ENCODE data around the gene DCUN1D3.

Gene DCUN1D3

DNA sequence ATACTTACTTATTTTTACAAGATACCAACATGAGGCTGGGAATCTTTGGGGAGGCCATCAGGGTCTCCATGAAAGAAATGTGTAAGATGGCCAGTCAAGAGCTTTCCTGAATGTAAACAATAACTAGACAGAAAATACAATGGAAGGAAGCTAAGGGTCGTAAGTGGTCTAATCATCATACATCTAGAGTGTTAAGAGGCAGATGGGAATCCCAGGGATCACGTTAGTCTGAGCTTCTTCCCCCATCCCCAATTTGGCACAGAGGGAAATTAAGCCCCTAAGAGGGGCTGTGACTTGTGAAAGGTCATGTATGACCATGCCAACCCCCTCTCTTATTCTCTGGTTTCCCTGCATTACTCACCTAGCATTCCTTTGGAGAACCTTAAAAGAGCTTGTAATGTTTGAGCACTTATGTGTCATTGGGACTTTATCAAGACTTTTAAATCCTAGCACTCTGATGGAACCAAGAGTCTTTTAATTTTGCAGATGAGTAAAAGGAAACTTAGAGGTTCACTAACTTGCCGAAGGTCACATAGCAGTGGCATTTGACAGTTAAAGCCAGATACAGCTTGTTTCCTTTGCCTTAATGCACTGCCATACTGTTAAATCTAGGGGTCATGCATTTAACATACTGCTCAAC lies 46.1 kb downstream of the DCUN1D3 start:
- no peak overlapping the region for H3K27ac ChIP-seq (ENCODE audit: low read depth, low read length)
- no peaks in the 10 kb centered on the region for H3K27me3 ChIP-seq (ENCODE audit: low read length)
- H3K36me3 ChIP-seq (ENCODE audit: low read length) = no peaks in the 10 kb centered on the region
- H3K9me2 ChIP-seq (replicated peaks; ENCODE audit: insufficient read depth, low read length) = no peaks in the 10 kb centered on the region
- no peaks in the 10 kb centered on the region for H3K9me3 ChIP-seq (ENCODE audit: insufficient read depth, low read length)
- no peak overlapping the region for H3K4me2 ChIP-seq (ENCODE audit: low read depth, low read length, poor library complexity, severe bottlenecking)
- no peaks in the 10 kb centered on the region for H3K79me2 ChIP-seq (ENCODE audit: insufficient read depth, low read length)
- no peaks in the 10 kb centered on the region for H3F3A ChIP-seq (ENCODE audit: insufficient read depth)
- H4K20me1 ChIP-seq (ENCODE audit: low read depth, low read length) = no peaks in the 10 kb centered on the region
- no peak overlapping the region for H2AFZ ChIP-seq (ENCODE audit: low read depth, low read length, severe bottlenecking)
- TF ChIP-seq, protein P1, sequence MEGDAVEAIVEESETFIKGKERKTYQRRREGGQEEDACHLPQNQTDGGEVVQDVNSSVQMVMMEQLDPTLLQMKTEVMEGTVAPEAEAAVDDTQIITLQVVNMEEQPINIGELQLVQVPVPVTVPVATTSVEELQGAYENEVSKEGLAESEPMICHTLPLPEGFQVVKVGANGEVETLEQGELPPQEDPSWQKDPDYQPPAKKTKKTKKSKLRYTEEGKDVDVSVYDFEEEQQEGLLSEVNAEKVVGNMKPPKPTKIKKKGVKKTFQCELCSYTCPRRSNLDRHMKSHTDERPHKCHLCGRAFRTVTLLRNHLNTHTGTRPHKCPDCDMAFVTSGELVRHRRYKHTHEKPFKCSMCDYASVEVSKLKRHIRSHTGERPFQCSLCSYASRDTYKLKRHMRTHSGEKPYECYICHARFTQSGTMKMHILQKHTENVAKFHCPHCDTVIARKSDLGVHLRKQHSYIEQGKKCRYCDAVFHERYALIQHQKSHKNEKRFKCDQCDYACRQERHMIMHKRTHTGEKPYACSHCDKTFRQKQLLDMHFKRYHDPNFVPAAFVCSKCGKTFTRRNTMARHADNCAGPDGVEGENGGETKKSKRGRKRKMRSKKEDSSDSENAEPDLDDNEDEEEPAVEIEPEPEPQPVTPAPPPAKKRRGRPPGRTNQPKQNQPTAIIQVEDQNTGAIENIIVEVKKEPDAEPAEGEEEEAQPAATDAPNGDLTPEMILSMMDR (IDR thresholded peaks at IDR 0.05; ENCODE audit: insufficient read depth, low read length, poor library complexity, severe bottlenecking) = no peak
- TF ChIP-seq EZH2phosphoT487 (conservative IDR thresholded peaks at IDR 0.05; ENCODE audit: low read length) = no peak
- H3K4me3 ChIP-seq (ENCODE audit: insufficient read depth, low read length, poor library complexity, severe bottlenecking) = no peak overlapping the region
- no peak overlapping the region for H3K9ac ChIP-seq (ENCODE audit: low read length)

DNA sequence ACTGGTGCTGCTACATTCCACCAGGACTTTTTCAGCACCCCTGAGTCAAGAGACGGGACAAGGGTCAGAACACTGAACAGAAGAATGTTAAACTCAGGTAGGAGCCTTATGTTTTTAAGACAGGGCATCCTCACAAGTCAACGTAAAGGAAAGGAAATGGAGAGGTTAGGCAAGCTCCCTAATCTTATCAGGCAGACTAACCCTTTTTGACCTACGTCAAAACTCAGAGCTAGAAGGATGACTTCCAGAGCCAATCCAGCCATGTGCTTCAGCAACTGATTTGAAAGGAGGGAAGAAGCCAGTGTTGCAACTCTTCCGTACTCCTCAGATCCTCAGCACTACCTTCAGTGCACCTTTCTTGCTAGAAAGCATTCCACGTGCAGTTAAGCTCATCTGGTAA lies 47.0 kb downstream of the DCUN1D3 start:
- Histone ChIP-seq H3K27me3 (ENCODE audit: low read length) (no peaks in the 10 kb centered on the region), H3K9me3 (ENCODE audit: insufficient read depth, low read length) (no peaks in the 10 kb centered on the region), H3K27ac (ENCODE audit: low read depth, low read length) (no peak overlapping the region), H2AFZ (ENCODE audit: low read depth, low read length, severe bottlenecking) (no peak overlapping the region), H3K4me3 (ENCODE audit: insufficient read depth, low read length, poor library complexity, severe bottlenecking) (no peak overlapping the region), H3K36me3 (ENCODE audit: low read length) (no peaks in the 10 kb centered on the region), H4K20me1 (ENCODE audit: low read depth, low read length) (no peaks in the 10 kb centered on the region), H3K4me2 (ENCODE audit: low read depth, low read length, poor library complexity, severe bottlenecking) (no peak overlapping the region), H3K9ac (ENCODE audit: low read length) (no peak overlapping the region), H3K79me2 (ENCODE audit: insufficient read depth, low read length) (no peaks in the 10 kb centered on the region), H3K9me2 (replicated peaks; ENCODE audit: insufficient read depth, low read length) (no peaks in the 10 kb centered on the region), H3F3A (ENCODE audit: insufficient read depth) (no peaks in the 10 kb centered on the region)
- TF ChIP-seq, protein P1 (IDR thresholded peaks at IDR 0.05; ENCODE audit: insufficient read depth, low read length, poor library complexity, severe bottlenecking) = no peak
- no peak for TF ChIP-seq EZH2phosphoT487 (conservative IDR thresholded peaks at IDR 0.05; ENCODE audit: low read length)

DNA sequence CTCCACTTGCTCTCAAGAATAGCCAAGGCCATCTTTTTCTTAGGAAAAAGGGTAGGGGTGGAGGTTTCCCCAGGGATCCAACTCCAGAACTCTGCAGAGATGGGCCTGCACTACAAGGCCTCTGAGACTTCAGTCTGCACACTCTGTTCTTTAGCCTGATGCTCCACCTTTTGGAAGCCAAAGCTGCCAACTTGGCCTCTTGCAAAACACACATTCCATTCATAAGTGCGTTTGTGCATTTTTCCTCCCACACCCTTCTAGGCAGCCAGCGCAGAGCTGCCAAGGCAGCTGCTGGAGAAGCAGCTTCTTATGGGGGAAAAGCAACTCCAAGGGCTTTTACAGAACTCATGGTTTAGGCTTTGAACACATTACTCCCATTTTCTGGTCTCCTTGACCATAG lies 48.6 kb downstream of the DCUN1D3 start:
- Histone ChIP-seq H3K27me3 (ENCODE audit: low read length) (no peaks in the 10 kb centered on the region), H3K36me3 (ENCODE audit: low read length) (no peaks in the 10 kb centered on the region), H3K9me2 (replicated peaks; ENCODE audit: insufficient read depth, low read length) (no peaks in the 10 kb centered on the region), H3K4me2 (ENCODE audit: low read depth, low read length, poor library complexity, severe bottlenecking) (no peak overlapping the region), H2AFZ (ENCODE audit: low read depth, low read length, severe bottlenecking) (no peak overlapping the region), H3K9ac (ENCODE audit: low read length) (no peak overlapping the region), H3K9me3 (ENCODE audit: insufficient read depth, low read length) (no peaks in the 10 kb centered on the region), H3K4me3 (ENCODE audit: insufficient read depth, low read length, poor library complexity, severe bottlenecking) (no peak overlapping the region), H3F3A (ENCODE audit: insufficient read depth) (no peaks in the 10 kb centered on the region), H3K27ac (ENCODE audit: low read depth, low read length) (no peak overlapping the region), H4K20me1 (ENCODE audit: low read depth, low read length) (no peaks in the 10 kb centered on the region), H3K79me2 (ENCODE audit: insufficient read depth, low read length) (no peaks in the 10 kb centered on the region)
- TF ChIP-seq EZH2phosphoT487 (conservative IDR thresholded peaks at IDR 0.05; ENCODE audit: low read length) = no peak
- TF ChIP-seq, protein P1 (IDR thresholded peaks at IDR 0.05; ENCODE audit: insufficient read depth, low read length, poor library complexity, severe bottlenecking) = no peak

Data from SU-DHL-6 (cell line).